NCI-H524 (cell line): ENCODE measurements around the gene HSD3B7.

ENCODE experiments used
- DNase-seq, 2 experiments: peaks; one replicate each; lab custom pipeline; 2025; lab: John Stamatoyannopoulos, UW

HSD3B7 gene

GRCh38 chr16:31022544-31023251 lies 37.7 kb downstream of the HSD3B7 start:
- no peak for DNase-seq

- DNase-seq: no peak
Measured at GRCh38 chr16:31023252-31023602, 38.2 kb downstream of the HSD3B7 start.

- no peak for DNase-seq
Measured at GRCh38 chr16:31023627-31024226, 38.7 kb downstream of the HSD3B7 start.

- no peak for DNase-seq
Measured at GRCh38 chr16:31025339-31025738, 40.3 kb downstream of the HSD3B7 start.

GRCh38 chr16:31029272-31029671 lies 44.3 kb downstream of the HSD3B7 start:
- no peak for DNase-seq

- DNase-seq: no peak
Measured at GRCh38 chr16:31031276-31031675, 46.3 kb downstream of the HSD3B7 start.

- DNase-seq: peak; percentile 93 to 95
Measured at GRCh38 chr16:31032736-31033708, 48.0 kb downstream of the HSD3B7 start, which contains the start of gene STX4. Gene STX4 (plus strand): TSS chr16:31033558. CDS start chr16:31033806, 248 bp downstream.

- peak; percentile 53 to 74 for DNase-seq
Measured at GRCh38 chr16:31033709-31034492, 48.9 kb downstream of the HSD3B7 start.

GRCh38 chr16:31036691-31037090 lies 51.7 kb downstream of the HSD3B7 start:
- no peak for DNase-seq
